Endodermal cell (in vitro differentiated cells): ENCODE data around the gene TMEM109. TPM values are rescaled to one million over a fixed set of nuclear protein-coding genes. Genes with fewer than 3 reads are reported as not detected.

Source experiments
- DNase-seq: peaks from one replicate; pipeline ENCODE4 v3.0.0-alpha.2; 2017
- H3K27ac ChIP-seq: 2 replicates; pipeline ENCODE4 v1.5.1; 2013; ENCODE audit warnings: mild to moderate bottlenecking, low read depth, low read length, moderate library complexity
- H3K27me3 ChIP-seq: 2 replicates; pipeline ENCODE4 v1.6.1; 2013; ENCODE audit warnings: mild to moderate bottlenecking, low read length, moderate library complexity; ENCODE audit not compliant: insufficient read depth, control insufficient read depth, poor library complexity, severe bottlenecking
- H3K36me3 ChIP-seq: 2 replicates; pipeline ENCODE4 v1.7.0; 2013; ENCODE audit warnings: mild to moderate bottlenecking, low read length, moderate library complexity; ENCODE audit not compliant: control insufficient read depth, insufficient read depth
- H3K4me1 ChIP-seq: one replicate; pipeline ENCODE4 v1.7.0; 2013; ENCODE audit warnings: low read length; ENCODE audit not compliant: control insufficient read depth, insufficient read depth
- H3K4me3 ChIP-seq: 2 replicates; pipeline ENCODE4 v1.5.1; 2013; ENCODE audit warnings: mild to moderate bottlenecking, low read length, moderate library complexity
- H3K9ac ChIP-seq: 2 replicates; pipeline ENCODE4 v1.6.1; 2013; ENCODE audit warnings: mild to moderate bottlenecking, low read length, moderate library complexity; ENCODE audit not compliant: poor library complexity, severe bottlenecking; ENCODE audit errors: extremely low read depth
- H3K9me3 ChIP-seq: 2 replicates; pipeline ENCODE4 v1.6.1; 2013; ENCODE audit warnings: mild to moderate bottlenecking, low read length, moderate library complexity; ENCODE audit not compliant: control insufficient read depth
- H3K27ac Mint-ChIP-seq: 2 replicates; pipeline ENCODE4 v1.8.0; 2020; ENCODE audit warnings: mixed read lengths
- H3K27me3 Mint-ChIP-seq: 2 replicates; pipeline ENCODE4 v1.8.0; 2021; ENCODE audit warnings: mild to moderate bottlenecking, mixed read lengths; ENCODE audit not compliant: insufficient read depth
- H3K36me3 Mint-ChIP-seq: 2 replicates; pipeline ENCODE4 v1.8.0; 2020; ENCODE audit warnings: low read depth, mixed read lengths
- H3K4me1 Mint-ChIP-seq: 2 replicates; pipeline ENCODE4 v1.8.0; 2020; ENCODE audit warnings: mixed read lengths
- H3K4me3 Mint-ChIP-seq: 2 replicates; pipeline ENCODE4 v1.8.0; 2020; ENCODE audit warnings: mild to moderate bottlenecking, moderate library complexity, mixed read lengths
- H3K9me3 Mint-ChIP-seq: 2 replicates; pipeline ENCODE4 v1.8.0; 2020; ENCODE audit warnings: mild to moderate bottlenecking, mixed read lengths
- WGBS, 2 experiments: methylation state at CpG; one replicate each; pipeline versions ENCODE4 v1.1.5 to v1.1.7; 2013; ENCODE audit warnings: missing lambda C conversion rate in 2 of 2, mixed read lengths in 1 of 2; ENCODE audit not compliant: insufficient coverage in 1 of 2, insufficient read length in 1 of 2; 5-methylcytosine and 5-hydroxymethylcytosine counted together
- total RNA-seq, 2 donors: library from RNA; stranded (reverse); fragmentation: NEBNext Ultra II Directional in 1 of 2; extraction: Animal tissue kit (Norgen Biotek cat#: 25700) in 1 of 2; gene quantifications; 2 replicates in 1 of 2; 3 replicates in 1 of 2; pipeline ENCODE4 v1.2.1, GENCODE V29; 2021
- TF ChIP-seq, protein P1 (sequence below): fragments of 200-600 bp; sonication (generic); conservative IDR thresholded peaks from 2 replicates; pipeline ENCODE4 v1.5.0; 2021; ENCODE audit warnings: antibody characterized with exemption, mild to moderate bottlenecking

The TMEM109 gene
- total RNA-seq, 2 donors from 2014 or later, result 41.4 to 56.8 TPM

DNA sequence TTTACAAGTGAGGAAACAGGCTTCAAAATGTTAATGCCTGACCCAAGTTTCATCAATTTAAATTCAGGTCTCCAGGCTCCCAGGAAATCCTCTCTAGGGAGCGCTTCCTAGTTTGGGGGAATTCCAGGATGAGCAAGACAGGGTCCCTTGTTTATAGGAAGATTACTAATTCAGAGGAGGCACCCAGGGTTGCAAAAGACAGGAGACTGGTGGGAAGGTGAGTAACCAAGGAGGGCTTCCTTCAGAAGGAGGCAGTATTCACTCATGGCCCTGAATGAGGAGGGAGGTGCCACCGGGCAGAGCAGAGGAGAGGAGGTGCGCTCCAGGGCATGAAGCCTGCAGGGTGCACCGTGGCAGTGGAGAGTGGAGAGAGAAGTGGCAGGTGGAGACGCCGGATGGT lies 11.9 kb downstream of the TMEM109 start:
- H3K27ac Mint-ChIP-seq, result no peak overlapping the region
- Histone ChIP-seq H3K4me1 (peaks cover 8% of the 10 kb centered on the region), H3K9me3 (no peaks in the 10 kb centered on the region), H3K27ac (no peak overlapping the region), H3K36me3 (peaks cover 38% of the 10 kb centered on the region), H3K4me3 (peak overlapping the region; percentile 85), H3K27me3 (no peaks in the 10 kb centered on the region), H3K9ac (no peak overlapping the region)
- H3K27me3 Mint-ChIP-seq, result peaks cover 10% of the 10 kb centered on the region
- H3K36me3 Mint-ChIP-seq, result peaks cover 48% of the 10 kb centered on the region
- H3K4me1 Mint-ChIP-seq, result peaks cover 13% of the 10 kb centered on the region
- TF ChIP-seq, protein P1, sequence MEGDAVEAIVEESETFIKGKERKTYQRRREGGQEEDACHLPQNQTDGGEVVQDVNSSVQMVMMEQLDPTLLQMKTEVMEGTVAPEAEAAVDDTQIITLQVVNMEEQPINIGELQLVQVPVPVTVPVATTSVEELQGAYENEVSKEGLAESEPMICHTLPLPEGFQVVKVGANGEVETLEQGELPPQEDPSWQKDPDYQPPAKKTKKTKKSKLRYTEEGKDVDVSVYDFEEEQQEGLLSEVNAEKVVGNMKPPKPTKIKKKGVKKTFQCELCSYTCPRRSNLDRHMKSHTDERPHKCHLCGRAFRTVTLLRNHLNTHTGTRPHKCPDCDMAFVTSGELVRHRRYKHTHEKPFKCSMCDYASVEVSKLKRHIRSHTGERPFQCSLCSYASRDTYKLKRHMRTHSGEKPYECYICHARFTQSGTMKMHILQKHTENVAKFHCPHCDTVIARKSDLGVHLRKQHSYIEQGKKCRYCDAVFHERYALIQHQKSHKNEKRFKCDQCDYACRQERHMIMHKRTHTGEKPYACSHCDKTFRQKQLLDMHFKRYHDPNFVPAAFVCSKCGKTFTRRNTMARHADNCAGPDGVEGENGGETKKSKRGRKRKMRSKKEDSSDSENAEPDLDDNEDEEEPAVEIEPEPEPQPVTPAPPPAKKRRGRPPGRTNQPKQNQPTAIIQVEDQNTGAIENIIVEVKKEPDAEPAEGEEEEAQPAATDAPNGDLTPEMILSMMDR, result no peak
- H3K4me3 Mint-ChIP-seq, result peak overlapping the region; percentile 76
- no peak for DNase-seq
- 85 to 90% methylated on average over 2 to 6 of the region's 6 CpGs for WGBS, 2 experiments
- no peaks in the 10 kb centered on the region for H3K9me3 Mint-ChIP-seq

DNA sequence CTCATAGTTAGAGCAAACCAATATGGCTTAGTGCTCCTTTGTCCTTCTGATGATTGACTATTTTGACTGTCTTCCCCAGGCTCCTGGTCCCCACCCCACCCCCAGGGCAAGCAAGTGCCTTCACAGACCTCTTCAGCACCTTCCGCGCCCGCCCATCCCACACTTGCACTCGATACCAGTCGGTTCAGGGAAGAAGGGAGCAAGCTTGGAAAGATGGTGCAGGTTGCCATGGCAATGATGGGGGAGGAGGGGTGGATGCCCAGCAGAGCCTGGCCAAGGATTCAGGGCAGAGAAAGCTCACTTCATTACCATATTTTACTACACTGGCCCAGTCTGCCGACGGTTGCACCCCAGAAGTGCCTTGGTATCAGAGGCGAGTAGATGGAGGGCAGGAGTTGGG lies 12.5 kb downstream of the TMEM109 start:
- Histone ChIP-seq H3K4me1 (peaks cover 8% of the 10 kb centered on the region), H3K9ac (no peak overlapping the region), H3K27ac (no peak overlapping the region), H3K27me3 (no peaks in the 10 kb centered on the region), H3K36me3 (peaks cover 38% of the 10 kb centered on the region), H3K4me3 (no peak overlapping the region), H3K9me3 (no peaks in the 10 kb centered on the region)
- H3K27ac Mint-ChIP-seq, result no peak overlapping the region
- H3K9me3 Mint-ChIP-seq, result no peaks in the 10 kb centered on the region
- peaks cover 13% of the 10 kb centered on the region for H3K4me1 Mint-ChIP-seq
- peaks cover 10% of the 10 kb centered on the region for H3K27me3 Mint-ChIP-seq
- TF ChIP-seq, protein P1, result no peak
- DNase-seq, result no peak
- peaks cover 48% of the 10 kb centered on the region for H3K36me3 Mint-ChIP-seq
- no peak overlapping the region for H3K4me3 Mint-ChIP-seq
- 97 to 100% methylated on average over 1 to 8 of the region's 8 CpGs for WGBS, 2 experiments

GRCh38 chr11:60927061-60927592 lies 13.2 kb downstream of the TMEM109 start:
- H3K9me3 Mint-ChIP-seq, result no peaks in the 10 kb centered on the region
- TF ChIP-seq, protein P1, result no peak

More at GRCh38 chr11:60927061-60927592, 13.2 kb downstream of the TMEM109 start:
- WGBS, 2 experiments, result 91 to 100% methylated on average over 2 to 8 of the region's 8 CpGs
- H3K4me1 Mint-ChIP-seq, result peaks cover 13% of the 10 kb centered on the region
- H3K36me3 Mint-ChIP-seq, result peaks cover 46% of the 10 kb centered on the region
- H3K27ac Mint-ChIP-seq, result no peak overlapping the region
- Histone ChIP-seq H3K36me3 (peaks cover 38% of the 10 kb centered on the region), H3K9ac (no peak overlapping the region), H3K4me3 (no peak overlapping the region), H3K27me3 (no peaks in the 10 kb centered on the region), H3K27ac (no peak overlapping the region), H3K4me1 (peaks cover 8% of the 10 kb centered on the region), H3K9me3 (no peaks in the 10 kb centered on the region)
- H3K4me3 Mint-ChIP-seq, result no peak overlapping the region
- peaks cover 10% of the 10 kb centered on the region for H3K27me3 Mint-ChIP-seq
- DNase-seq, result no peak
